CD14-positive monocyte (primary cell): ENCODE results near the gene FHIT. TPM values are rescaled to one million over a fixed set of nuclear protein-coding genes. Genes with fewer than 3 reads are reported as not detected.

ENCODE experiments used
- DNase-seq, 3 donors: peaks; one replicate each; pipeline ENCODE4 v3.0.0-alpha.2; 2011 to 2022
- H2AFZ ChIP-seq: 2 replicates; pipeline ENCODE4 v1.6.0; 2012; ENCODE audit warnings: mild to moderate bottlenecking, low read depth, low read length, inconsistent platforms; ENCODE audit not compliant: insufficient read depth, poor library complexity, severe bottlenecking
- H3K27ac ChIP-seq, 2 donors: 1 replicate in 1 of 2; 2 replicates in 1 of 2; pipeline ENCODE4 v1.5.1; 2012 to 2013; ENCODE audit warnings: low read length in 2 of 2, control low read depth in 1 of 2, inconsistent platforms in 1 of 2, low read depth in 1 of 2, mild to moderate bottlenecking in 1 of 2
- H3K27me3 ChIP-seq, 2 donors: one replicate each; pipeline versions ENCODE4 v1.6.0 to v1.6.1; 2011 to 2013; ENCODE audit warnings: low read length in 2 of 2; ENCODE audit not compliant: control insufficient read depth in 2 of 2, insufficient read depth in 2 of 2
- H3K36me3 ChIP-seq, 2 donors: replicated peaks in 1 of 2; 1 replicate in 1 of 2; 2 replicates in 1 of 2; pipeline versions ENCODE4 v1.5.1 to v1.6.1; 2012 to 2013; ENCODE audit warnings: low read length in 2 of 2, control low read depth in 1 of 2, inconsistent platforms in 1 of 2, mild to moderate bottlenecking in 1 of 2; ENCODE audit not compliant: insufficient read depth in 2 of 2, control insufficient read depth in 1 of 2
- H3K4me1 ChIP-seq, 2 donors: 1 replicate in 1 of 2; 2 replicates in 1 of 2; pipeline versions ENCODE4 v1.5.1 to v1.6.1; 2012 to 2013; ENCODE audit warnings: low read length in 2 of 2, control low read depth in 1 of 2, inconsistent platforms in 1 of 2, mild to moderate bottlenecking in 1 of 2, moderate library complexity in 1 of 2; ENCODE audit not compliant: insufficient read depth in 2 of 2, control insufficient read depth in 1 of 2
- H3K4me2 ChIP-seq: replicated peaks from 2 replicates; pipeline ENCODE3; 2012; ENCODE audit warnings: low read length, moderate library complexity, mild to moderate bottlenecking; ENCODE audit not compliant: poor library complexity, severe bottlenecking; ENCODE audit errors: extremely low read depth
- H3K4me3 ChIP-seq, 3 experiments: fragments of 200-600 bp in 1 of 3; sonication (generic) in 1 of 3; replicated peaks in 1 of 3; 1 replicate in 2 of 3; 2 replicates in 1 of 3; pipeline ENCODE4 v1.5.1; 2011 to 2013; ENCODE audit warnings: low read length in 3 of 3, mild to moderate bottlenecking in 3 of 3, control low read depth in 2 of 3, low read depth in 2 of 3, inconsistent platforms in 1 of 3, moderate library complexity in 1 of 3
- H3K79me2 ChIP-seq: 2 replicates; pipeline ENCODE4 v1.6.0; 2012; ENCODE audit warnings: mild to moderate bottlenecking, control low read depth, inconsistent platforms, low read length, moderate library complexity; ENCODE audit not compliant: insufficient read depth
- H3K9ac ChIP-seq: 2 replicates; pipeline ENCODE4 v1.6.0; 2017; ENCODE audit warnings: low read length, mild to moderate bottlenecking; ENCODE audit not compliant: insufficient read depth, poor library complexity, severe bottlenecking
- H3K9me3 ChIP-seq, 2 donors: replicated peaks in 1 of 2; 1 replicate in 1 of 2; 2 replicates in 1 of 2; pipeline versions ENCODE4 v1.5.1 to v1.6.1; 2012 to 2013; ENCODE audit warnings: low read length in 2 of 2, control low read depth in 1 of 2; ENCODE audit not compliant: control insufficient read depth in 1 of 2, insufficient read depth in 1 of 2
- H4K20me1 ChIP-seq: 2 replicates; pipeline ENCODE4 v1.6.0; 2012; ENCODE audit warnings: mild to moderate bottlenecking, low read length, control low read depth, moderate library complexity; ENCODE audit not compliant: insufficient read depth
- H3K27ac Mint-ChIP-seq, 7 donors: one replicate each; pipeline ENCODE4 v1.8.0; 2020; ENCODE audit warnings: mild to moderate bottlenecking in 7 of 7, mixed read lengths in 7 of 7, moderate library complexity in 6 of 7, inconsistent platforms in 2 of 7
- H3K27me3 Mint-ChIP-seq, 3 donors: one replicate each; pipeline ENCODE4 v1.8.0; 2021 to 2022; ENCODE audit warnings: low read depth in 3 of 3, mild to moderate bottlenecking in 3 of 3, mixed read lengths in 3 of 3, moderate library complexity in 3 of 3, inconsistent platforms in 1 of 3
- H3K36me3 Mint-ChIP-seq, 2 donors: one replicate each; pipeline ENCODE4 v1.8.0; 2020; ENCODE audit warnings: mixed read lengths in 2 of 2, inconsistent platforms in 1 of 2, mild to moderate bottlenecking in 1 of 2
- H3K4me1 Mint-ChIP-seq: one replicate; pipeline ENCODE4 v1.8.0; 2020; ENCODE audit warnings: mild to moderate bottlenecking, mixed read lengths
- H3K4me3 Mint-ChIP-seq, 2 donors: one replicate each; pipeline ENCODE4 v1.8.0; 2020; ENCODE audit warnings: mild to moderate bottlenecking in 2 of 2, mixed read lengths in 2 of 2, moderate library complexity in 1 of 2
- H3K9me3 Mint-ChIP-seq, 7 donors: one replicate each; pipeline ENCODE4 v1.8.0; 2020 to 2022; ENCODE audit warnings: mixed read lengths in 7 of 7, mild to moderate bottlenecking in 6 of 7, moderate library complexity in 6 of 7, inconsistent platforms in 2 of 7
- CTCF ChIP-seq: fragments of 200-600 bp; IDR thresholded peaks from one replicate; pipeline ENCODE4 v1.8.0; 2022; ENCODE audit warnings: antibody characterized with exemption, mild to moderate bottlenecking
- WGBS: methylation state at CpG from one replicate; pipeline ENCODE4 v1.1.5; 2013; ENCODE audit warnings: missing lambda C conversion rate; ENCODE audit not compliant: insufficient coverage; 5-methylcytosine and 5-hydroxymethylcytosine counted together
- intact Hi-C, 2 donors: fragments of 100-400 bp; cut with micrococcal nuclease; formaldehyde crosslinking; loops; one replicate each; pipeline versions ENCODE4 v1.15.0 to v1.15.1; 2023
- polyA plus RNA-seq, 3 donors: library from polyadenylated mRNA; depleted of rRNA in 1 of 3; unstranded in 2 of 3; stranded (reverse) in 1 of 3; fragments of 300-500 nt in 2 of 3; fragments of >200 nt in 1 of 3; fragmentation: Illumina TruSeq in 2 of 3; gene quantifications; 1 replicate in 2 of 3; 2 replicates in 1 of 3; pipeline ENCODE4 v1.2.3, GENCODE V29; 2012 to 2021

The FHIT gene
- polyA plus RNA-seq, 3 donors: 1.7 to 3.4 (median 3.2) TPM

- H3K4me1 Mint-ChIP-seq: no peaks in the 10 kb centered on the region
- Histone ChIP-seq H3K9me3 (no peaks in the 10 kb centered on the region), H3K4me2 (no peak overlapping the region), H3K4me3 (no peak overlapping the region), H3K9ac (no peak overlapping the region), H4K20me1 (no peaks in the 10 kb centered on the region), H3K27me3 (no peaks in the 10 kb centered on the region), H3K27ac (no peak overlapping the region), H3K4me1 (no peaks in the 10 kb centered on the region), H2AFZ (no peak overlapping the region), H3K36me3 (no peaks in the 10 kb centered on the region), H3K79me2 (no peaks in the 10 kb centered on the region)
- intact Hi-C loops: no loop called here
- no peak overlapping the region for H3K27ac Mint-ChIP-seq
- TF ChIP-seq CTCF: no peak
- peaks cover 0 to 7% (median 4%) of the 10 kb centered on the region in 7 donors for H3K9me3 Mint-ChIP-seq
- no peaks in the 10 kb centered on the region for H3K27me3 Mint-ChIP-seq
- no peak for DNase-seq
- H3K4me3 Mint-ChIP-seq: no peak overlapping the region
- H3K36me3 Mint-ChIP-seq: no peaks in the 10 kb centered on the region
- WGBS: no CpG with 5 or more reads among the region's 2 CpGs
Observed at GRCh38 chr3:61180206-61180605, 71.0 kb downstream of the FHIT start.

GRCh38 chr3:61178167-61178566 lies 73.1 kb downstream of the FHIT start:
- H3K9ac ChIP-seq: no peak overlapping the region
- H3K9me3 Mint-ChIP-seq: peaks cover 0 to 7% (median 4%) of the 10 kb centered on the region in 7 donors
- no peak for TF ChIP-seq CTCF
- H3K36me3 Mint-ChIP-seq: no peaks in the 10 kb centered on the region
- H3K4me2 ChIP-seq: no peak overlapping the region
- no peak overlapping the region for H3K27ac Mint-ChIP-seq
- no CpG with 5 or more reads among the region's 3 CpGs for WGBS
- no peak overlapping the region for H3K4me3 ChIP-seq
- H3K4me3 Mint-ChIP-seq: no peak overlapping the region
- no peaks in the 10 kb centered on the region for H3K9me3 ChIP-seq
- H3K36me3 ChIP-seq: no peaks in the 10 kb centered on the region
- H2AFZ ChIP-seq: no peak overlapping the region
- DNase-seq: no peak
- no peaks in the 10 kb centered on the region for H3K4me1 ChIP-seq
- no peaks in the 10 kb centered on the region for H3K27me3 ChIP-seq
- no peaks in the 10 kb centered on the region for H4K20me1 ChIP-seq
- H3K27me3 Mint-ChIP-seq: no peaks in the 10 kb centered on the region
- intact Hi-C loops: no loop called here
- no peaks in the 10 kb centered on the region for H3K4me1 Mint-ChIP-seq
- H3K79me2 ChIP-seq: no peaks in the 10 kb centered on the region
- no peak overlapping the region for H3K27ac ChIP-seq
